Kidney epithelial cell (primary cell): Measurements from ENCODE around the gene LORICRIN. TPM values are rescaled to one million over a fixed set of nuclear protein-coding genes. Genes with fewer than 3 reads are reported as not detected.

Experiments used
- DNase-seq: peaks from one replicate; pipeline ENCODE4 v3.0.0-alpha.2; 2010; ENCODE audit warnings: low read depth
- H3K27me3 ChIP-seq: 2 replicates; pipeline ENCODE4 v1.6.0; 2011; ENCODE audit warnings: low read length; ENCODE audit not compliant: control insufficient read depth, insufficient read depth
- H3K36me3 ChIP-seq: 2 replicates; pipeline ENCODE4 v1.5.1; 2011; ENCODE audit warnings: low read length; ENCODE audit not compliant: control insufficient read depth, insufficient read depth
- H3K4me3 ChIP-seq: 2 replicates; pipeline ENCODE4 v1.5.1; 2011; ENCODE audit warnings: low read depth, mild to moderate bottlenecking, control low read depth, low read length
- total RNA-seq: library from RNA; depleted of rRNA; stranded (reverse); fragments of >200 nt; gene quantifications from 2 replicates; pipeline ENCODE4 v1.2.3, GENCODE V29; 2015
- TF ChIP-seq, protein P1 (sequence below): IDR thresholded peaks from 2 replicates; pipeline ENCODE4 v1.5.1; 2011; ENCODE audit warnings: mild to moderate bottlenecking, moderate library complexity, low read length, control low read depth, inconsistent platforms; ENCODE audit not compliant: insufficient read depth, poor library complexity, severe bottlenecking

LORICRIN gene
- total RNA-seq, 1 donor from 2014 or later: not detected

DNA sequence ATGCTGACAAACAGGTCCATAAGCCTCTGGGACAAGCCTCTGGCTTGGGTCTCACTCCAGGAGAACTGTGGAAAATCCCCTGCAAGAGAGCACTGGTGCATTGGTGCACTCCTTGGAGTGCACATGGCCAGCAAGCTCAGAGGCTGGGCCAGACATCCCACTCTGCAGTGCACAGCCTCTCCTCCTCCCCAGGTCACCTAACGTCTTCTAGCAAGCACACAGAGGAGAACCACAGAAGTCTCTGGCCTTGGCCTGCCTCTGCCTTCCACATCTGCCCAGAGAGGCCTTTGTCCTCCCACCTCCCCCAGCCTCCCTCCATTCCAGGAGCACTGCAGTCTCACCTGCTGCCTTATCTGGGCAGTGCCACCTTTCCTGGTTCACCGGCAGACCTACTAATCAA lies 49.1 kb downstream of the LORICRIN start:
- Histone ChIP-seq H3K36me3 (no peaks in the 10 kb centered on the region), H3K4me3 (no peak overlapping the region), H3K27me3 (no peaks in the 10 kb centered on the region)
- no peak for DNase-seq
- TF ChIP-seq, protein P1, sequence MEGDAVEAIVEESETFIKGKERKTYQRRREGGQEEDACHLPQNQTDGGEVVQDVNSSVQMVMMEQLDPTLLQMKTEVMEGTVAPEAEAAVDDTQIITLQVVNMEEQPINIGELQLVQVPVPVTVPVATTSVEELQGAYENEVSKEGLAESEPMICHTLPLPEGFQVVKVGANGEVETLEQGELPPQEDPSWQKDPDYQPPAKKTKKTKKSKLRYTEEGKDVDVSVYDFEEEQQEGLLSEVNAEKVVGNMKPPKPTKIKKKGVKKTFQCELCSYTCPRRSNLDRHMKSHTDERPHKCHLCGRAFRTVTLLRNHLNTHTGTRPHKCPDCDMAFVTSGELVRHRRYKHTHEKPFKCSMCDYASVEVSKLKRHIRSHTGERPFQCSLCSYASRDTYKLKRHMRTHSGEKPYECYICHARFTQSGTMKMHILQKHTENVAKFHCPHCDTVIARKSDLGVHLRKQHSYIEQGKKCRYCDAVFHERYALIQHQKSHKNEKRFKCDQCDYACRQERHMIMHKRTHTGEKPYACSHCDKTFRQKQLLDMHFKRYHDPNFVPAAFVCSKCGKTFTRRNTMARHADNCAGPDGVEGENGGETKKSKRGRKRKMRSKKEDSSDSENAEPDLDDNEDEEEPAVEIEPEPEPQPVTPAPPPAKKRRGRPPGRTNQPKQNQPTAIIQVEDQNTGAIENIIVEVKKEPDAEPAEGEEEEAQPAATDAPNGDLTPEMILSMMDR: no peak

DNA sequence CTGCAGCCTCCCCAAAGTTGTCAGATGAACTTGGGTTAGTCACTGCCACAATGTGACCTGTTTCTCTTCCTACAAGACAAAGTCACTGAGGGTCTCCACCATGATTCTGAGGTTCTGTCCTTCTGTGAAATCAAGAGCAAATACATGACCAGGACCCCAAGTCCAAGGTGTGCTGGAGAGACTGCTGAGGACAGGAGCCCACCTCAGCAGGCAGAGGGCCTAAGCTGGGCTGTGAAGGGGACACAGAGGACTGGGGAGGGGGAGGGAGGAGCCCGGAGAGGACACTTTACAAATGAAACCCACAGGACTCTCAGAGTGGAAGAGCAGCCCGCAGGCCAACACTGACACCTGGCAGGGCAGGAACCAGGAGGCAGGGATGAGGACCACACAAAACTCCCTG lies 50.0 kb downstream of the LORICRIN start:
- H3K27me3 ChIP-seq: no peaks in the 10 kb centered on the region
- TF ChIP-seq, protein P1: no peak
- DNase-seq: no peak

DNA sequence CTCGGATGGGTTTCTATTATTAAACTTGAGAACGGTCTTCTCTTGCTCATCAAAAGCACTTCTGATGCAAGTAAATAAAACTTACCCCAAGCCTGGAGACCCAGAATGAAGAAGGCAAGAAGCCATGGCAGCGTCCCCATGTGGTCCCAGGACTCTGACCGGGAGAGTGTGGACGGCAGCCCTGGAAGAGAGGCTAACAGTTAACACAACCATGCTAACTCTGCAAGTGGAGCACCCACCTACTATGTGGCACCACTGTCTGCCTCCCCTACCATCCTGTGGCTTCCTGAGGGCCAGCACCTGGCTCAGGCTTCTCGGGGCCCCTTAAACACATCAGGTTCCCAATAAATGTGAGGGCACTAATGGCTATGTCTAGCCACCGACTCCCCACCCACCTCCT lies 51.0 kb downstream of the LORICRIN start:
- Histone ChIP-seq H3K4me3 (no peak overlapping the region), H3K27me3 (no peaks in the 10 kb centered on the region), H3K36me3 (no peaks in the 10 kb centered on the region)
- no peak for DNase-seq
- TF ChIP-seq, protein P1: no peak

More for the DNA sequence above, 50.0 kb downstream of the LORICRIN start:
- H3K4me3 ChIP-seq: no peak overlapping the region
- H3K36me3 ChIP-seq: no peaks in the 10 kb centered on the region

Other genes starting within 250 kb of the LORICRIN start
- 0.63 TPM in 1 of 2 replicates, not detected in the other for gene SPRR1B, start 228.5 kb upstream of the LORICRIN start, total RNA-seq
- 2.4 and 8.0 TPM in 2 replicates for gene SPRR2D, start 218.6 kb upstream of the LORICRIN start, total RNA-seq
- 1.0 and 3.9 TPM in 2 replicates for gene SPRR2A, start 202.2 kb upstream of the LORICRIN start, total RNA-seq
- not detected in 2 replicates for gene SPRR2B, start 188.1 kb upstream of the LORICRIN start, total RNA-seq
- not detected in 2 replicates for gene SPRR2E, start 165.2 kb upstream of the LORICRIN start, total RNA-seq
- gene SPRR2F, start 146.2 kb upstream of the LORICRIN start, total RNA-seq: not detected in 2 replicates
- not detected in 2 replicates for gene SPRR2G, start 108.8 kb upstream of the LORICRIN start, total RNA-seq
- gene LELP1, start 56.3 kb upstream of the LORICRIN start, total RNA-seq: not detected in 2 replicates
- not detected in 2 replicates for gene PRR9, start 42.1 kb upstream of the LORICRIN start, total RNA-seq
- not detected in 2 replicates for gene PGLYRP3, start 53.3 kb downstream of the LORICRIN start, total RNA-seq
- gene PGLYRP4, start 89.2 kb downstream of the LORICRIN start, total RNA-seq: 0.07 and 0.71 TPM in 2 replicates
- gene S100A9, start 98.2 kb downstream of the LORICRIN start, total RNA-seq: 35.3 and 55.9 TPM in 2 replicates
- not detected in 2 replicates for gene S100A12, start 115.9 kb downstream of the LORICRIN start, total RNA-seq
- not detected in 2 replicates for gene S100A8, start 131.4 kb downstream of the LORICRIN start, total RNA-seq
- not detected in 2 replicates for gene S100A7A, start 156.8 kb downstream of the LORICRIN start, total RNA-seq
- gene S100A7, start 201.0 kb downstream of the LORICRIN start, total RNA-seq: not detected in 2 replicates